Measurements from ENCODE around the gene RCL1. TPM values are rescaled to one million over a fixed set of nuclear protein-coding genes. Genes with fewer than 3 reads are reported as not detected.

The RCL1 gene
- polyA plus RNA-seq, 3 donors = 16.2 to 21.1 (median 20.3) TPM

Other genes starting within 250 kb of the RCL1 start
- 10 to 100 TPM; 16.9 to 18.2 (median 17.9) TPM for gene PLPP6, start 130.7 kb upstream of the RCL1 start, polyA plus RNA-seq (ENCODE audit: insufficient read length in 3 of 3)
- 1 to 10 TPM; 3.0 to 3.5 (median 3.1) TPM for gene SPATA6L, start 126.5 kb upstream of the RCL1 start, polyA plus RNA-seq (ENCODE audit: insufficient read length in 3 of 3)
- 10 to 100 TPM; 20.7 to 23.0 (median 20.8) TPM for gene CDC37L1, start 113.4 kb upstream of the RCL1 start, polyA plus RNA-seq (ENCODE audit: insufficient read length in 3 of 3)
- gene AK3, start 51.7 kb upstream of the RCL1 start, polyA plus RNA-seq (ENCODE audit: insufficient read length in 3 of 3) = 100 to 1,000 TPM in 2 of 3 donors, 10 to 100 TPM in 1; 92.2 to 106 (median 105) TPM
- 10 to 100 TPM; 12.8 to 15.5 (median 13.1) TPM for gene JAK2, start 192.3 kb downstream of the RCL1 start, polyA plus RNA-seq (ENCODE audit: insufficient read length in 3 of 3)

All from right renal cortex interstitium (tissue), 3 donors.